Naive thymus-derived CD4-positive, alpha-beta T cell (primary cell): ENCODE results near the gene UBE2G1. TPM values are rescaled to one million over a fixed set of nuclear protein-coding genes. Genes with fewer than 3 reads are reported as not detected.

Experiments used
- ATAC-seq: fragments of 150-1000 bp; cut with Tn5 transposase; 2 replicates; pipeline ENCODE4 v1.10.0; 2021; ENCODE audit warnings: mild to moderate bottlenecking, moderate library complexity
- CTCF ChIA-PET: fragments of 350-600 bp; sonication (Branson Sonifier 250); formaldehyde crosslinking; loops from one replicate; lab custom pipeline; 2021; ENCODE audit warnings: antibody characterized with exemption; lab: Charles Lee
- POLR2A ChIA-PET: fragments of 350-600 bp; sonication (Branson Sonifier 250); formaldehyde crosslinking; loops from one replicate; lab custom pipeline; 2021; ENCODE audit warnings: antibody characterized with exemption, inconsistent platforms; lab: Charles Lee
- DNase-seq, 9 donors: peaks; one replicate each; pipeline versions ENCODE4 v3.0.0 to v3.0.0-alpha.2; 2020 to 2022; ENCODE audit warnings: mixed read lengths in 1 of 9
- H3K27ac ChIP-seq: one replicate; pipeline ENCODE4 v1.7.0; 2013; ENCODE audit warnings: mild to moderate bottlenecking, low read depth, low read length, moderate library complexity
- H3K27me3 ChIP-seq, 2 donors: one replicate each; pipeline ENCODE4 v1.7.0; 2013; ENCODE audit warnings: low read length in 2 of 2, mild to moderate bottlenecking in 2 of 2, moderate library complexity in 2 of 2; ENCODE audit not compliant: control insufficient read depth in 2 of 2, insufficient read depth in 2 of 2
- H3K36me3 ChIP-seq, 3 experiments: 1 replicate in 2 of 3; 2 replicates in 1 of 3; pipeline ENCODE4 v1.7.0; 2013; ENCODE audit warnings: low read length in 3 of 3, mild to moderate bottlenecking in 3 of 3, moderate library complexity in 1 of 3; ENCODE audit not compliant: insufficient read depth in 3 of 3, control insufficient read depth in 2 of 3
- H3K4me1 ChIP-seq, 2 donors: one replicate each; pipeline ENCODE4 v1.7.0; 2013; ENCODE audit warnings: low read length in 2 of 2, mild to moderate bottlenecking in 2 of 2, moderate library complexity in 1 of 2; ENCODE audit not compliant: control insufficient read depth in 2 of 2, insufficient read depth in 2 of 2
- H3K4me3 ChIP-seq: 2 replicates; pipeline ENCODE4 v1.7.0; 2013; ENCODE audit warnings: mild to moderate bottlenecking, low read length
- H3K9me3 ChIP-seq, 3 experiments: 1 replicate in 2 of 3; 2 replicates in 1 of 3; pipeline ENCODE4 v1.7.0; 2013; ENCODE audit warnings: low read length in 3 of 3; ENCODE audit not compliant: control insufficient read depth in 2 of 3
- H3K27ac Mint-ChIP-seq, 9 donors: one replicate each; pipeline ENCODE4 v1.8.0; 2020 to 2022; ENCODE audit warnings: mixed read lengths in 9 of 9, mild to moderate bottlenecking in 8 of 9, moderate library complexity in 5 of 9, inconsistent platforms in 2 of 9
- H3K27me3 Mint-ChIP-seq, 5 donors: one replicate each; pipeline ENCODE4 v1.8.0; 2021 to 2022; ENCODE audit warnings: mixed read lengths in 5 of 5, mild to moderate bottlenecking in 1 of 5
- H3K36me3 Mint-ChIP-seq, 5 donors: one replicate each; pipeline ENCODE4 v1.8.0; 2020 to 2022; ENCODE audit warnings: mixed read lengths in 5 of 5, mild to moderate bottlenecking in 3 of 5, inconsistent platforms in 1 of 5
- H3K4me1 Mint-ChIP-seq, 7 donors: one replicate each; pipeline ENCODE4 v1.8.0; 2020 to 2022; ENCODE audit warnings: mixed read lengths in 7 of 7, mild to moderate bottlenecking in 3 of 7, inconsistent platforms in 1 of 7
- H3K4me3 Mint-ChIP-seq, 10 donors: one replicate each; pipeline ENCODE4 v1.8.0; 2020 to 2022; ENCODE audit warnings: mild to moderate bottlenecking in 10 of 10, mixed read lengths in 10 of 10, moderate library complexity in 6 of 10, inconsistent platforms in 2 of 10
- H3K9me3 Mint-ChIP-seq, 11 donors: one replicate each; pipeline ENCODE4 v1.8.0; 2020 to 2022; ENCODE audit warnings: mixed read lengths in 11 of 11, mild to moderate bottlenecking in 4 of 11, inconsistent platforms in 1 of 11, moderate library complexity in 1 of 11
- intact Hi-C, 2 donors: fragments of 100-400 bp; cut with micrococcal nuclease; formaldehyde crosslinking; loops; one replicate each; pipeline ENCODE4 v1.15.1; 2023
- polyA plus RNA-seq, 2 donors: library from polyadenylated mRNA; unstranded; fragments of 300-500 nt; fragmentation: Illumina TruSeq; gene quantifications; one replicate each; pipeline ENCODE4 v1.2.3, GENCODE V29; 2021
- total RNA-seq, 6 experiments: library from RNA in 5 of 6; stranded (reverse) in 5 of 6; gene quantifications; 1 replicate in 5 of 6; 2 replicates in 1 of 6; pipeline ENCODE4 v1.2.3 and lab custom pipeline; 2021 to 2026

Gene UBE2G1
- total and polyA plus RNA-seq, 7 experiments from 2014 or later: 50.1 to 68.9 (median 56.6) TPM

- POLR2A ChIA-PET: no interaction called here
- no peak for ATAC-seq
- peaks cover 37 to 86% (median 78%) of the 10 kb centered on the region in 7 donors for H3K4me1 Mint-ChIP-seq
- Histone ChIP-seq H3K9me3 (no peaks in the 10 kb centered on the region), H3K4me1 (peaks cover 11 to 13% of the 10 kb centered on the region in 2 donors), H3K4me3 (no peak overlapping the region), H3K27ac (no peak overlapping the region), H3K36me3 (no peaks in the 10 kb centered on the region), H3K27me3 (no peaks in the 10 kb centered on the region)
- H3K9me3 Mint-ChIP-seq: no peaks in the 10 kb centered on the region
- peak overlapping the region in 3 of 9 donors; percentile 1 to 59 (median 17) for H3K27ac Mint-ChIP-seq
- peaks cover 0 to 11% (median 0%) of the 10 kb centered on the region in 5 donors for H3K36me3 Mint-ChIP-seq
- H3K27me3 Mint-ChIP-seq: no peaks in the 10 kb centered on the region
- no peak for DNase-seq
- CTCF ChIA-PET: no interaction called here
- intact Hi-C loops: no loop called here
- no peak overlapping the region for H3K4me3 Mint-ChIP-seq
These were observed 48.9 kb downstream of the UBE2G1 start for GRCh38 chr17:4317610-4318009.

DNA sequence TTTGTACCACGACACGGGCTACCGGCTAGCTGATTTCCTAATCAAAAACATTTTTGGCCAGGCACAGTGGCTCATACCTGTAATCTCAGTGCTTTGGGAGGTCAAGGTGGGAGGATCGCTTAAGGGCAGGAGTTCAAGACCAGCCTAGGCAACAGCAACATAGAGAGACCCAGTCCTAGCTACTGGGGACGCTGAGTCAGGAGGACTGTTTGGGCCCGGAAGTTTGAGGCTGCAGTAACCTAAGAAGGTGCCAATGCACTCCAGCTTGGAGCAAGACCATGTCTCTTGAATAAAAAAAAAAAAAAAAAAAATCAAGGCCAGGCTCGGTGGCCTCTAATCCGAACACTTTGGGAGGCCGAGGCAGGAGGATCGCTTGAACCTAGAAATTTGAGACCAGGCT lies 49.8 kb downstream of the UBE2G1 start:
- Histone ChIP-seq H3K27ac (no peak overlapping the region), H3K4me1 (peaks cover 13% of the 10 kb centered on the region in 2 donors), H3K36me3 (no peaks in the 10 kb centered on the region), H3K4me3 (no peak overlapping the region), H3K27me3 (no peaks in the 10 kb centered on the region), H3K9me3 (no peaks in the 10 kb centered on the region)
- Mint-ChIP-seq H3K36me3 (peaks cover 0 to 7% (median 0%) of the 10 kb centered on the region in 5 donors), H3K9me3 (no peaks in the 10 kb centered on the region), H3K4me3 (peak overlapping the region in 2 of 10 donors; percentile 7 to 12), H3K27me3 (no peaks in the 10 kb centered on the region), H3K4me1 (peaks cover 35 to 87% (median 77%) of the 10 kb centered on the region in 7 donors), H3K27ac (peak overlapping the region in 3 of 9 donors; percentile 15 to 45 (median 17))
- ATAC-seq (no peak), DNase-seq (no peak)
- intact Hi-C loops: no loop called here
- POLR2A ChIA-PET: no interaction called here
- CTCF ChIA-PET: no interaction called here

DNA sequence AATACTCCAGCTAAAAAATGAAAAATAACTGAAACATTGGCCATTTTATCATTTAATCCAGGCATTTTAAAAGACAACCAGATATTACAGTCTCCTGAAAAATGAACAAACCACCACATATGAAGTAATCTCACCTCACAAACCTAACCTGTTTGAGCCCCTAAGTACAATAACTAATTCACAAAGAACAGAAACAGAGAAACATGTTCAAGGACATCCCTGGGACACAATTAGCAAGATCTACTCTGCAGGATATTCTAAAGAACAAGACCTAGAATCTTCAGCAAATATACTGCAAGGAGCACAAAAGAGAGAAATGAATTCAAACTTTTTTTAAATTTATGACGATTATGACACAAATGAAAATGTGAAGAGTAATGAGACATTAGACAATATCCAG lies 51.9 kb downstream of the UBE2G1 start:
- no peak for ATAC-seq
- CTCF ChIA-PET: no interaction called here
- H3K4me3 Mint-ChIP-seq: peak overlapping the region in 2 of 10 donors; percentile 8 to 15
- no peaks in the 10 kb centered on the region for H3K27me3 ChIP-seq
- no peak for DNase-seq
- H3K36me3 ChIP-seq: no peaks in the 10 kb centered on the region
- no peaks in the 10 kb centered on the region for H3K9me3 Mint-ChIP-seq
- no peaks in the 10 kb centered on the region for H3K27me3 Mint-ChIP-seq
- no peak overlapping the region for H3K4me3 ChIP-seq
- H3K36me3 Mint-ChIP-seq: peaks cover 0 to 9% (median 0%) of the 10 kb centered on the region in 5 donors
- H3K4me1 Mint-ChIP-seq: peaks cover 45 to 95% (median 83%) of the 10 kb centered on the region in 7 donors
- POLR2A ChIA-PET: no interaction called here
- H3K27ac Mint-ChIP-seq: peak overlapping the region in 8 of 9 donors; percentile 1 to 79 (median 32)
- intact Hi-C loops: no loop called here
- no peak overlapping the region for H3K27ac ChIP-seq
- H3K9me3 ChIP-seq: no peaks in the 10 kb centered on the region
- peaks cover 13 to 28% of the 10 kb centered on the region in 2 donors for H3K4me1 ChIP-seq

DNA sequence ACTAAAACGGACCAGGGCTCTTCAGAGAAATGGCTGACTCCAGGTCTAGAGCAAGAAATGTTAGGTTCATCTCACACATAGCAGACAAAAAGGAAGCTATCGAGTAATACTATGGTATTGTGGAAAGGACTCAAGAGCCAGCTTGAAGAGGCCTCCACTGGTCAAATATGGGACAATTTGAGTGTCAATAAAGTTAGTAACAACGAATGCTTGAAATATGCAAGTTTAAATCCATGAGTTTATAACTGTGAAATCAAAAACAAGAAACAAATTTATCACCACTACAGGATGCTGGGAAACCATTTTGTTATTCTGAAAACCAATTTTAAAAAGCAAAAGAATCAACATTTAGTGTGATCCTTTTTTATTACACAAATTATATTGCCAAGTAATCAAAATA lies 52.3 kb downstream of the UBE2G1 start:
- peaks cover 0 to 9% (median 0%) of the 10 kb centered on the region in 5 donors for H3K36me3 Mint-ChIP-seq
- no peaks in the 10 kb centered on the region for H3K27me3 ChIP-seq
- H3K9me3 ChIP-seq: no peaks in the 10 kb centered on the region
- ChIA-PET POLR2A (no interaction called here), CTCF (no interaction called here)
- H3K9me3 Mint-ChIP-seq: no peaks in the 10 kb centered on the region
- H3K36me3 ChIP-seq: no peaks in the 10 kb centered on the region
- H3K27ac ChIP-seq: no peak overlapping the region
- intact Hi-C loops: no loop called here
- peak overlapping the region in 2 of 9 donors; percentile 65 to 79 for H3K27ac Mint-ChIP-seq
- no peak for DNase-seq
- no peak overlapping the region for H3K4me3 ChIP-seq
- H3K27me3 Mint-ChIP-seq: no peaks in the 10 kb centered on the region
- peak overlapping the region in 1 of 10 donors; percentile 20 for H3K4me3 Mint-ChIP-seq
- peaks cover 44 to 95% (median 83%) of the 10 kb centered on the region in 7 donors for H3K4me1 Mint-ChIP-seq
- H3K4me1 ChIP-seq: peaks cover 12 to 31% of the 10 kb centered on the region in 2 donors
- ATAC-seq: no peak

DNA sequence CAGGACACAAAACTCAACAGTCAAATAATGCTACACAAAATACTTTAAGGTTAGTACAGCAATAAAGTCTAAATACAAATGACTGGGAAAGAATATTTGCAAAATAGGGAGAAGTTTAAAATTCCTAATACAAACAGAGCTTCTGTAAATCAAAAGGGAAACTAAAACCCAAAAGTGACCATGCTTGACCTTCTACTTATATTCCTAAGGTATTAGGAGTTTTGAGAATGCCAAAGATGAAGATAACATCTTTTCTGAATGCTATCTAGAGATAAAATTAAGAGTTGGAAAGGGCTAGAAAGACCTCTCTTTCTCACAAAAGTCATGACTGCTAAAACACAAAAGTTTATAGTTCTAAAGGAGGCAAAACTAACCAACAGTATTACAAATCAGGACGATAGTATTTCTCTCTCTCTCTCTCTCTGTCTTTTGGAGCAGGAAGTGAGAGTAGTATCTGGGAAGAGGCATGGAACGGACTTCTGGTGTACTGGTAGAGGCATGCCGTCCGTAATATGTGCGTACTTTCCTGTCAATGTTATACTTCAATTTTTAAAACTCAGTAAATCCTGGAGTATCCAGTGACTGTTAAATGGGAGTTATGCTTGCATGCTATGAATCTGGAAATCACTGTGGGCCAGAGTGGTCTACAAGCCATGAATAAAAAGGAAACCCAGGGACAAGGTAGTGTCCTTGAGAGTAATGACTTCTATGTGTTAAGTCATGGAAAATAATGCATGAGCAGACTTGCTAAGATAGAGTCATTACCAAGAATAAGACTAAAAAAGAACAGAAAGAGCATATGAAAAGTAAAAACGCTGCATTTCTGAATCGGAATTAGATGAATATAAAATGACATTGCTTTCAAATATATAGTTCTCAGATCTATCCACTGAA lies 53.0 kb downstream of the UBE2G1 start:
- Histone ChIP-seq H3K4me1 (peaks cover 15 to 36% of the 10 kb centered on the region in 2 donors), H3K4me3 (no peak overlapping the region), H3K36me3 (no peaks in the 10 kb centered on the region), H3K27ac (no peak overlapping the region), H3K27me3 (no peaks in the 10 kb centered on the region), H3K9me3 (no peaks in the 10 kb centered on the region)
- H3K9me3 Mint-ChIP-seq: no peaks in the 10 kb centered on the region
- intact Hi-C loops: no loop called here
- H3K27ac Mint-ChIP-seq: peak overlapping the region in 5 of 9 donors; percentile 15 to 59 (median 23)
- H3K4me1 Mint-ChIP-seq: peaks cover 48 to 93% (median 81%) of the 10 kb centered on the region in 7 donors
- ATAC-seq (no peak), DNase-seq (no peak)
- peak overlapping the region in 1 of 10 donors; percentile 20 for H3K4me3 Mint-ChIP-seq
- H3K36me3 Mint-ChIP-seq: peaks cover 0 to 6% (median 0%) of the 10 kb centered on the region in 5 donors
- no peaks in the 10 kb centered on the region for H3K27me3 Mint-ChIP-seq
- ChIA-PET POLR2A (no interaction called here), CTCF (no interaction called here)

DNA sequence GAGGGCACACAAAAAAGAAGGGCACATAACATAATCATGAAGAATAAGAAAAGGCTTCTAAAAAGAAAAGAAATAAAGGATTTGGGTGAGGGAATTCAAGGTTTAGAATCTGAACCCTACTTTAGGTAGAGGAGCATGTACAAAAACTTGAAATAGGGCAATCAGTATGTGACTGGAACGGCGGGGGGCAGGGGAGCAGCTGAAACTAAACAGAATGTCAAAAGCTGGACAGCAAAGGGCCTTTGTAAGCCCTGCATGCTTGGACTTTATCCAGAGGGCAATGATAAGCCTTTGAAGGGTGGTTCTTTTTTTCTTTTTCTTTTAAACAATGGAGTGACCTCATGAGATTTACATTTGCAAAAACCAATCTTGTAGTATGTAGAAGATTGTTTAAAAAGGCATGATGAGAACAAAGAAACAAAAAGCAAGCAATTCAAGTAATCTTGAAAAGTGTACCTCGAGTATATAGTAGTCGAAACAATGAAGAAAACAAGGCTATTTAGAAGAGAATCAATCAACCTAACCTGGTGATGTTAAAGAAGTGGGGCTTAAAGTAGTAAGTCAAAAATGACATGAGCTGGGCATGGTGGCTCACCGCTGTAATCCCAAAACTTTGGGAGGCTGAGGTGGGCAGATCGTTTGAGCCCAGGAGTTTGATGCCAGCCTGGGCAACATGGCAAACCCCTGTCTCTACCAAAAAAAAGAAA lies 56.0 kb downstream of the UBE2G1 start:
- no peak overlapping the region for H3K27ac ChIP-seq
- CTCF ChIA-PET: no interaction called here
- intact Hi-C loops: loop anchor here in 1 of 2 donors (2.0 kb wide), 1 partner anchor 14 kb away; no protein-coding TSS in a partner anchor
- H3K9me3 Mint-ChIP-seq: no peaks in the 10 kb centered on the region
- peak overlapping the region in 8 of 9 donors; percentile 2 to 79 (median 60) for H3K27ac Mint-ChIP-seq
- peaks cover 46 to 73% (median 68%) of the 10 kb centered on the region in 7 donors for H3K4me1 Mint-ChIP-seq
- H3K36me3 Mint-ChIP-seq: peaks cover 0 to 5% (median 0%) of the 10 kb centered on the region in 5 donors
- POLR2A ChIA-PET: no interaction called here
- ATAC-seq (no peak), DNase-seq (no peak)
- H3K4me1 ChIP-seq: peaks cover 18 to 36% of the 10 kb centered on the region in 2 donors
- H3K27me3 ChIP-seq: no peaks in the 10 kb centered on the region
- no peaks in the 10 kb centered on the region for H3K9me3 ChIP-seq
- H3K4me3 ChIP-seq: no peak overlapping the region
- H3K4me3 Mint-ChIP-seq: peak overlapping the region in 4 of 10 donors; percentile 24 to 41 (median 26)
- peaks cover 0 to 4% (median 0%) of the 10 kb centered on the region in 3 experiments for H3K36me3 ChIP-seq
- H3K27me3 Mint-ChIP-seq: no peaks in the 10 kb centered on the region
